SU-DHL-6 (cell line): ENCODE results near the gene AP3D1.

Source experiments
- H2AFZ ChIP-seq: fragments of 200-600 bp; sonication (generic); 2 replicates; pipeline ENCODE4 v1.6.1; 2014; ENCODE audit warnings: low read depth, mild to moderate bottlenecking, moderate library complexity, mixed read lengths, antibody characterized with exemption, low read length; ENCODE audit not compliant: severe bottlenecking
- H3F3A ChIP-seq: fragments of 200-600 bp; shearing (Covaris generic); 2 replicates; pipeline ENCODE4 v1.6.0; 2016; ENCODE audit warnings: antibody characterized with exemption, mild to moderate bottlenecking; ENCODE audit not compliant: insufficient read depth
- H3K27ac ChIP-seq: fragments of 200-600 bp; sonication (generic); 2 replicates; pipeline ENCODE4 v1.5.1; 2016; ENCODE audit warnings: low read depth, mild to moderate bottlenecking, low read length, moderate library complexity, mixed read lengths
- H3K27me3 ChIP-seq: fragments of 200-600 bp; sonication (generic), shearing (Covaris generic); 2 replicates; pipeline ENCODE4 v1.6.0; 2014; ENCODE audit warnings: mild to moderate bottlenecking, low read length
- H3K36me3 ChIP-seq: fragments of 200-600 bp; sonication (generic); 2 replicates; pipeline ENCODE4 v1.6.1; 2014; ENCODE audit warnings: mild to moderate bottlenecking, low read length, mixed read lengths
- H3K4me2 ChIP-seq: fragments of 300-600, 200-600 bp; shearing (Covaris generic), sonication (generic); 2 replicates; pipeline ENCODE4 v1.6.0; 2014; ENCODE audit warnings: low read length, low read depth, mild to moderate bottlenecking; ENCODE audit not compliant: poor library complexity, severe bottlenecking
- H3K4me3 ChIP-seq: fragments of 200-600 bp; sonication (generic); 2 replicates; pipeline ENCODE4 v1.5.1; 2014; ENCODE audit warnings: antibody characterized with exemption, low read length, mild to moderate bottlenecking, mixed read lengths; ENCODE audit not compliant: insufficient read depth, poor library complexity, severe bottlenecking
- H3K79me2 ChIP-seq: fragments of 200-600 bp; sonication (generic); 2 replicates; pipeline ENCODE4 v1.6.1; 2014; ENCODE audit warnings: mild to moderate bottlenecking, low read length, moderate library complexity; ENCODE audit not compliant: insufficient read depth
- H3K9ac ChIP-seq: fragments of 200-600 bp; sonication (generic); 2 replicates; pipeline ENCODE4 v1.7.0; 2014; ENCODE audit warnings: mild to moderate bottlenecking, low read length
- H3K9me2 ChIP-seq: fragments of 200-600 bp; sonication (generic); replicated peaks from 2 replicates; pipeline ENCODE4 v1.6.1; 2014; ENCODE audit warnings: low read length; ENCODE audit not compliant: insufficient read depth
- H3K9me3 ChIP-seq: fragments of 200-600 bp; sonication (generic); 2 replicates; pipeline ENCODE4 v1.6.1; 2014; ENCODE audit warnings: low read length, mixed read lengths; ENCODE audit not compliant: insufficient read depth
- H4K20me1 ChIP-seq: fragments of 200-600 bp; sonication (generic); 2 replicates; pipeline ENCODE4 v1.6.1; 2014; ENCODE audit warnings: low read depth, mild to moderate bottlenecking, antibody characterized with exemption, low read length, moderate library complexity, mixed read lengths
- EZH2phosphoT487 ChIP-seq: fragments of 200-600 bp; sonication (generic), shearing (Covaris generic); conservative IDR thresholded peaks from 2 replicates; pipeline ENCODE4 v1.6.1; 2018; ENCODE audit warnings: mild to moderate bottlenecking, antibody characterized with exemption, low read length, moderate library complexity, mixed read lengths
- TF ChIP-seq, protein P1 (sequence below): fragments of 200-600 bp; sonication (generic); IDR thresholded peaks from one replicate; pipeline ENCODE4 v1.5.1; 2017; ENCODE audit warnings: antibody characterized with exemption, mild to moderate bottlenecking, low read length, moderate library complexity; ENCODE audit not compliant: insufficient read depth, poor library complexity, severe bottlenecking

Gene AP3D1

DNA sequence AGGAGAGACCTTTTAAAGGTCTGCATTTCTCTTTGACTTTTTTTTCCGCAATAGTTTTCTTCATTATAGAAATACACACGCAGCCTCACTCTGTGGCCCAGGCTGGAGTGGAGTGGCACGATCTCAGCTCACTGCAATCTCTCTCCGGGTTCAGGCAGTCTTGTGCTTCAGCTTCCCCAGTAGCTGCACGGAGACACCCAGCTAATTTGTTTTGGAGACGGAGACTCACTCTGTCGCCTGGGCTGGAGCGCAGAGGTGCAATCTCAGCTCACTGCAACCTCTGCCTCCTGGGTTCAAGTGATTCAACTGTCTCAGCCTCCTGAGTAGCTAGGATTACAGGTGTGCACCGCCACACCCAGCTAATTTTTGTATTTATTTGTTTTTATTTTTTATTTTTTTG, 88.6 kb downstream of the AP3D1 start:
- Histone ChIP-seq H2AFZ (no peak overlapping the region), H3K79me2 (no peaks in the 10 kb centered on the region), H3K9me3 (no peaks in the 10 kb centered on the region), H3K4me3 (no peak overlapping the region), H3K27me3 (no peaks in the 10 kb centered on the region), H4K20me1 (no peaks in the 10 kb centered on the region), H3F3A (peaks cover 14% of the 10 kb centered on the region), H3K9me2 (no peaks in the 10 kb centered on the region), H3K9ac (no peak overlapping the region), H3K36me3 (no peaks in the 10 kb centered on the region), H3K4me2 (no peak overlapping the region), H3K27ac (no peak overlapping the region)
- TF ChIP-seq, protein P1, sequence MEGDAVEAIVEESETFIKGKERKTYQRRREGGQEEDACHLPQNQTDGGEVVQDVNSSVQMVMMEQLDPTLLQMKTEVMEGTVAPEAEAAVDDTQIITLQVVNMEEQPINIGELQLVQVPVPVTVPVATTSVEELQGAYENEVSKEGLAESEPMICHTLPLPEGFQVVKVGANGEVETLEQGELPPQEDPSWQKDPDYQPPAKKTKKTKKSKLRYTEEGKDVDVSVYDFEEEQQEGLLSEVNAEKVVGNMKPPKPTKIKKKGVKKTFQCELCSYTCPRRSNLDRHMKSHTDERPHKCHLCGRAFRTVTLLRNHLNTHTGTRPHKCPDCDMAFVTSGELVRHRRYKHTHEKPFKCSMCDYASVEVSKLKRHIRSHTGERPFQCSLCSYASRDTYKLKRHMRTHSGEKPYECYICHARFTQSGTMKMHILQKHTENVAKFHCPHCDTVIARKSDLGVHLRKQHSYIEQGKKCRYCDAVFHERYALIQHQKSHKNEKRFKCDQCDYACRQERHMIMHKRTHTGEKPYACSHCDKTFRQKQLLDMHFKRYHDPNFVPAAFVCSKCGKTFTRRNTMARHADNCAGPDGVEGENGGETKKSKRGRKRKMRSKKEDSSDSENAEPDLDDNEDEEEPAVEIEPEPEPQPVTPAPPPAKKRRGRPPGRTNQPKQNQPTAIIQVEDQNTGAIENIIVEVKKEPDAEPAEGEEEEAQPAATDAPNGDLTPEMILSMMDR: no peak

DNA sequence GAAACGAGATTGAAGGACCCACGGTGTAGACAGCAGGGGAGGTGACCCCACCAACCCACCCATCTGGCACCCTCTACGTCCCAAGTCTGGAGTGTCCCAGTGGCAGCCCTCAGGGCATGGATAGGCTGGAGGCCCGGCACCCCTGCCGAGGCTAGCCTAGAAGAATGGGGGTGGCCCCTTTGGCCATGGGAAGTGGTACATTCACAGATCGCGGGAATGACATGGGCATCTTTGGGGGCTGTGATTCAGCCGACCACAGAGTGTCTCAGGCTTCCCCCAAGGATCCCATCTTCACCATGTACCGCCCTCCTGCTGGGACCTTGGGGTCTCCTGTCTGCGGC, 89.0 kb downstream of the AP3D1 start:
- peaks cover 10% of the 10 kb centered on the region for H3F3A ChIP-seq
- peak overlapping the region; percentile 74 for H3K4me2 ChIP-seq
- no peak overlapping the region for H2AFZ ChIP-seq

DNA sequence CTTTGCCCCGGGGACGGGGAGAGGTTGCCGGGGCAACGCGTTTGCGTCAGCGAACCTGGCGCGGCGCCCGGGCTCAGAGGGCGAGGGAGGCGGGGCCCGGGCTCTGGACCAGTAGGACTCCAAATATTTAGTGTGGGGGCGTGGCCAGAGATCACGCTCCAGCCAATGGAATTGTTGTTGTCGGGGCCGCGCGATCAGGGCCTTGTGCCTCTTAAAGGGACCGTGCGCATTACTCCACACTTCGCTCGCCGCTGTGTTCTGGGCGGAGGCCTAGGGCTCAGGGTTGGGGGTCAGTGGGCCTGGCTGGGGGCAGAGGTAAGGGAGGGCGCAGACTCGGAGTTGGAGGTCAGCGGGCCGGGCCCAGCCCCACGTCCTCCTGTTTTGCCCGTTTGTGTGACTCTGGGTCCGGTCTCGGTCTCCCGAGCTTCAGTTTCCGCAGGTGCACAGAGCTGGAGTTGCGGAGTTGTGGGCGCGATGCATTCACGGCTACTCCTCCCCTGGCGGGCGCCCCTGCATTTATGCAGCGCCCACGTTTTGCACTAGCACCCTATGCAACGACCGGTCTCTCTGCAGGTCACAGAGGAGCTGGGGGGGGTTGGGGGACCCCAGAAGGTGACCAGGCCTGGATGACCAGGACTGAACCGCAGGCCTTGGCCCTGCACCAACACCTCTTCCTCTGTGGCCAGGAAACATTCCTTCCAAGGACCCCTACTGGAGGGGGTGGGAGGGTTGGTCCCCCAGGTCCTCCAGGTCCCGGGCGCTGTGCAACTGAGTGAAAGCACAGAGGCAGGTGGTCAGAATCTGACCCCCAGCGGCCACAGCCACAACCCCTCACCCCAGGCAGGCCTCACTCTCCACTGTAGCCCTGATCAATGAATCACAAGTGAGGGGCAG, 89.6 kb downstream of the AP3D1 start:
- no peaks in the 10 kb centered on the region for H3K79me2 ChIP-seq
- peak overlapping the region; percentile 91 for H3K4me2 ChIP-seq
- H3K36me3 ChIP-seq: no peaks in the 10 kb centered on the region
- peak overlapping the region; percentile 37 for H2AFZ ChIP-seq
- H3K27ac ChIP-seq: peak overlapping the region; percentile 62
- H3K27me3 ChIP-seq: no peaks in the 10 kb centered on the region
- peak overlapping the region; percentile 88 for H3K9ac ChIP-seq
- no peaks in the 10 kb centered on the region for H4K20me1 ChIP-seq
- no peaks in the 10 kb centered on the region for H3K9me2 ChIP-seq
- H3K9me3 ChIP-seq: no peaks in the 10 kb centered on the region
- peaks cover 7% of the 10 kb centered on the region; the same call in 1 of the 2 replicates for H3F3A ChIP-seq
- peak overlapping the region; percentile 62 for H3K4me3 ChIP-seq
- TF ChIP-seq, protein P1: no peak
- no peak for TF ChIP-seq EZH2phosphoT487

More for the DNA sequence above, 89.0 kb downstream of the AP3D1 start:
- H3K79me2 ChIP-seq: no peaks in the 10 kb centered on the region
- H3K9me3 ChIP-seq: no peaks in the 10 kb centered on the region
- no peaks in the 10 kb centered on the region for H3K9me2 ChIP-seq
- H3K36me3 ChIP-seq: no peaks in the 10 kb centered on the region
- TF ChIP-seq, protein P1: no peak
- no peak for TF ChIP-seq EZH2phosphoT487
- H3K4me3 ChIP-seq: peak overlapping the region; percentile 62
- H3K27me3 ChIP-seq: no peaks in the 10 kb centered on the region
- peak overlapping the region; percentile 88 for H3K9ac ChIP-seq
- H3K27ac ChIP-seq: peak overlapping the region; percentile 50
- no peaks in the 10 kb centered on the region for H4K20me1 ChIP-seq
